Activated CD8-positive, alpha-beta memory T cell treated with anti-CD3 and anti-CD28 coated beads, Interleukin-2, amount 10 ng/mL, durations not matched to agents 7 days and 5 days (primary cell): Measurements from ENCODE around the gene DHRS4L2. TPM values are rescaled to one million over a fixed set of nuclear protein-coding genes. Genes with fewer than 3 reads are reported as not detected.
"Not testable (repeated sequence)": the region's sequence is repeated elsewhere in the genome, so short reads cannot be mapped to it uniquely, and the experiment has no call there.

Experiments
- ATAC-seq: fragments of 150-1000 bp; cut with Tn5 transposase; one replicate; pipeline ENCODE4 v1.10.0; 2021; ENCODE audit warnings: moderate library complexity
- CTCF ChIA-PET: fragments of 350-600 bp; sonication (Branson Sonifier 250); formaldehyde crosslinking; loops from one replicate; lab custom pipeline; 2021; ENCODE audit warnings: antibody characterized with exemption; lab: Charles Lee
- DNase-seq: peaks from one replicate; pipeline ENCODE4 v3.0.0-alpha.2; 2020
- H3K27ac Mint-ChIP-seq: one replicate; pipeline ENCODE4 v1.8.0; 2021; ENCODE audit warnings: mild to moderate bottlenecking, mixed read lengths
- H3K27me3 Mint-ChIP-seq: one replicate; pipeline ENCODE4 v1.8.0; 2021; ENCODE audit warnings: mixed read lengths
- H3K36me3 Mint-ChIP-seq: one replicate; pipeline ENCODE4 v1.8.0; 2021; ENCODE audit warnings: mild to moderate bottlenecking, mixed read lengths
- H3K4me1 Mint-ChIP-seq: one replicate; pipeline ENCODE4 v1.8.0; 2021; ENCODE audit warnings: mixed read lengths
- H3K4me3 Mint-ChIP-seq: one replicate; pipeline ENCODE4 v1.8.0; 2021; ENCODE audit warnings: mild to moderate bottlenecking, moderate library complexity, mixed read lengths
- H3K9me3 Mint-ChIP-seq: one replicate; pipeline ENCODE4 v1.8.0; 2022; ENCODE audit warnings: low read depth, mixed read lengths
- total RNA-seq, 2 experiments: library from RNA; stranded (reverse); gene quantifications; one replicate each; pipeline ENCODE4 v1.2.3, GENCODE V29; 2021

Gene DHRS4L2
- 10 to 100 TPM; 16.0 to 19.4 TPM for total RNA-seq

GRCh38 chr14:23988607-23989363 lies at the start of gene DHRS4L2:
DHRS4L2 (plus strand) TSS chr14:23988929; CDS start chr14:23988948, 19 bp downstream.
- peak within 1 kb of the TSS; percentile 87 for H3K27ac Mint-ChIP-seq
- H3K4me3 Mint-ChIP-seq, result peak within 1 kb of the TSS; percentile 79
- not testable (repeated sequence) for H3K27me3 Mint-ChIP-seq, H3K9me3 Mint-ChIP-seq, H3K36me3 Mint-ChIP-seq
- ATAC-seq, result peak; percentile 97
- peaks cover 32% of the 10 kb centered on the region for H3K4me1 Mint-ChIP-seq
- CTCF ChIA-PET, result interaction anchor here (0.7 to 2.0 kb wide), 3 partner anchors 102 to 428 kb away, joined by 3 to 6 read pairs (median 5); no protein-coding TSS in a partner anchor
- DNase-seq, result peak; percentile 88

DNA sequence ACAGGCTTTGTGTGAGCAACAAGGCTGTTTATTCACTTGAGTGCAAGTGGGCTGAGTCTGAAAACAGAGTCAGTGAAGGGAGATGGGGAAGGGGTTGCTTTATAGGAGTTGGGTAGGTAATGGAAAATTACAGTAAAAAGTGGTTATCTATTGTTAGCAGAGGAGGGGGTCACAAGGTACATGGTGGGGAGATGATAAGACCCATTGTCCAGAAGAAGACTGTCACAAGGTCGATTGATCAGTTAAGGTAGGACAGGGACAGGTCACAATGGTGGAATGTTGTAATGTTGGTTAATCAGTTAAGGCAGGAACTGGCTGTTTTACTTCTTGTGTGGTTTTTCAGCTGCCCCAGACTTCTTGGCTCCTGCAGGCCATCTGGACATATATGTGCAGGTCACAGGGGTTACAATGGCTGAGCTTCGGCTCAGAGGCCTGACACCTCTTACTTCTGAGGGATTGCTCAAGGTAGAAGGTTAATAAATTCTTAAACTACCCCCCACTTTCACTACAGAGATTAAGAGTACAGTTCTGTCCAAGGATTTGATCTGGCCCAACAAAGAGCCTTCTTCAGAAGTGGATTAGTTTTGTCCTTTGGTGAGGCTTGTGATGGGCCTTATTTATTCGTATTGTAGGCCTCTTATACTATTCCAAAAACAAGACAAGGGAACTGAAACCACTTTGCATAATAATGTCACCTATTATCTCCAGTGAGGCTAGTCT lies 49.0 kb upstream of the DHRS4L2 start:
- CTCF ChIA-PET, result no interaction called here
- H3K9me3 Mint-ChIP-seq, result no peaks in the 10 kb centered on the region
- H3K27me3 Mint-ChIP-seq, result no peaks in the 10 kb centered on the region
- no peak overlapping the region for H3K27ac Mint-ChIP-seq
- H3K36me3 Mint-ChIP-seq, result peaks cover 1% of the 10 kb centered on the region
- H3K4me1 Mint-ChIP-seq, result no peaks in the 10 kb centered on the region
- DNase-seq (no peak), ATAC-seq (no peak)
- no peak overlapping the region for H3K4me3 Mint-ChIP-seq

- no peak overlapping the region for H3K27ac Mint-ChIP-seq
- H3K4me1 Mint-ChIP-seq, result no peaks in the 10 kb centered on the region
- no peaks in the 10 kb centered on the region for H3K27me3 Mint-ChIP-seq
- CTCF ChIA-PET, result no interaction called here
- no peak overlapping the region for H3K4me3 Mint-ChIP-seq
- DNase-seq (no peak), ATAC-seq (no peak)
- H3K9me3 Mint-ChIP-seq, result no peaks in the 10 kb centered on the region
- peaks cover 1% of the 10 kb centered on the region for H3K36me3 Mint-ChIP-seq
Observed at GRCh38 chr14:23941230-23941629, 47.5 kb upstream of the DHRS4L2 start.

DNA sequence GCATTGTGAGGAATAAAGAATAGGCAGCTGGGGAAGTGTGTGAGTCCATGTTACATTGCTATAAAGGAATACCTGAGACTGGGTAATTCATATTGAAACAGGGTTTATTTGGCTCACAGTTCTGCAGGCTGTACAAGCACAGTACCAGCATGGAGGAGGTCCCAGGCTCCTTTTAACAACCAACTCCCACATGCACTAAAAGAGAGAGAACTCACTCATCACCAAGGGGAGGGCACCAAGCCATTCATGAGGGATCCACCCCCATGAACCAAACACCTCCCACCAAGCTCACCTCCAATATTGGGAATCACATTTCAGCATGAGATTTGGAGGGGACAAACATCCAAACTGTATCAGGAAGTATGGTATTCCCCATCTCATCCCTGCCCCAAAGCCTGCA lies 47.1 kb upstream of the DHRS4L2 start:
- ATAC-seq (no peak), DNase-seq (no peak)
- Mint-ChIP-seq H3K27ac (no peak overlapping the region), H3K9me3 (no peaks in the 10 kb centered on the region), H3K4me3 (no peak overlapping the region), H3K4me1 (no peaks in the 10 kb centered on the region), H3K27me3 (no peaks in the 10 kb centered on the region), H3K36me3 (peaks cover 1% of the 10 kb centered on the region)
- CTCF ChIA-PET, result no interaction called here

- DNase-seq (no peak), ATAC-seq (no peak)
- no peaks in the 10 kb centered on the region for H3K27me3 Mint-ChIP-seq
- H3K4me3 Mint-ChIP-seq, result no peak overlapping the region
- CTCF ChIA-PET, result no interaction called here
- H3K27ac Mint-ChIP-seq, result no peak overlapping the region
- no peaks in the 10 kb centered on the region for H3K4me1 Mint-ChIP-seq
- H3K9me3 Mint-ChIP-seq, result no peaks in the 10 kb centered on the region
- peaks cover 1% of the 10 kb centered on the region for H3K36me3 Mint-ChIP-seq
Observed at GRCh38 chr14:23942587-23942986, 46.1 kb upstream of the DHRS4L2 start.

DNA sequence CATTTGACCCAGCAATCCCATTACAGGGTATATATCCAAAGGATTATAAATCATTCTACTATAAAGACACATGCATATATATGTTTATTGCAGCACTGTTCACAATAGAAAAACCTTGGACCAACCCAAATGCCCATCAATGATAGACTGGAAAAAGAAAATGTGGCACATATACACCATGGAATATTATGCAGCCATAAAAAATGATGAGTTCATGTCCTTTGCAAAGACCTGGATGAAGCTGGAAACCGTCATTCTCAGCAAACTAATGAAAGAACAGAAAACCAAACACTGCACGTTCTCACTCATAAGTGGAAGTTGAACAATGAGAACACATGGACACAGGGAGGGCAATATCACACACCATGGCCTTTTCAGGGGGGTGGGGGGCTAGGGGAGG lies 39.7 kb upstream of the DHRS4L2 start:
- H3K27ac Mint-ChIP-seq, H3K4me3 Mint-ChIP-seq, CTCF ChIA-PET, H3K27me3 Mint-ChIP-seq, H3K36me3 Mint-ChIP-seq, DNase-seq, H3K9me3 Mint-ChIP-seq, ATAC-seq: not testable (repeated sequence)
- H3K4me1 Mint-ChIP-seq, result peaks cover 17% of the 10 kb centered on the region

DNA sequence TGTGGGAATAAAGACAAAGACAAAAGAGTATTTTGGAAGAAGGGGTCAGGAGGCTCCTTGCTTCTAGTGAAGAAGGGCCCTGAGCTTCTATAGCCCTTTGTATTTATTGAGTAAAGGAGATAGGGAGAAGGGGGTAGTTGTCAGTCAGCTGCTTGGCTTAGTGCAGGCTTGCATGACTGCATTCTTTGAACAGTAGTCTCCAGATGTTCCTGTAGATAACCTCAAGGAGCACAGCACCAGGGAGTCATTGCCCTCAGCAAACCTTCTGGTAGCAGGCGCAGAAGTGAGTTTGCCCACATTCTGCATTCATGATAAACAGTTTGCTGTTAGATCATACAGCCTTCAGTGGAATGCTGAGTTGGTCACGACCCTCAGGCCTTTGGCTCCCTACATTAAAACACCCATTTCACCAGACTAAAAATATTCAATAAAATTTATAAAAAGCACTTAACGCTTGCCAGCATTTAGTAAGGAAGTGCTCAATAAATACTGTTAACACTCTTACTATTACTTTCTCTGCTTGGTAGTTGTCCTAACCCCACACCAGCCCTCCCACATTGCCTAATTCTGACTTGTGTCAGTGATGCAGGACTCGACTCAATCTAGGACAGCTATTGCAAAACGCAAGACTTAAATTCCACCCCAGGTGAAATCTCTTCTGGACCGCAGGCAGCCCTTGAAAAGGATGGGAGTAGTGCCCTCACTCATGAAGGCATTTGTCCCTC lies 38.2 kb upstream of the DHRS4L2 start:
- Mint-ChIP-seq H3K27me3 (no peaks in the 10 kb centered on the region), H3K9me3 (peaks cover 5% of the 10 kb centered on the region), H3K36me3 (peaks cover 7% of the 10 kb centered on the region), H3K4me1 (peaks cover 25% of the 10 kb centered on the region), H3K27ac (no peak overlapping the region), H3K4me3 (no peak overlapping the region)
- CTCF ChIA-PET, result interaction anchor here (0.9 to 1.6 kb wide), 3 partner anchors 20 to 362 kb away, joined by 3 to 4 read pairs (median 4); no protein-coding TSS in a partner anchor
- DNase-seq, result no peak
- ATAC-seq, result no peak

DNA sequence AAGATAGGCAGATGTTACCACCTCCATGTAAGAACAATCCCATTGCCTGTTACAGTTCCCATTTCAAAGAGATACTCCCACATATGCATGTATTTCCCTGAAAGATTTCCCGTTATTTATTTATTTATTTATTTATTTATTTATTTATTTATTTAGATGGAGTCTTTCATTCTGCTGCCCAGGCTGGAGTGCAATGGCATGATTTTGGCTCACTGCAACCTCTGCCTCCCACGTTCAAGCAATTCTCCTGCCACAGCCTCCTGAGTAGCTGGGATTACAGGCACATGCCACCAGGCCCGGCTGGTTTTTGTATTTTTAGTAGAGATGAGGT lies 37.6 kb upstream of the DHRS4L2 start:
- H3K36me3 Mint-ChIP-seq, DNase-seq, H3K27ac Mint-ChIP-seq, H3K4me3 Mint-ChIP-seq, H3K9me3 Mint-ChIP-seq, ATAC-seq, H3K27me3 Mint-ChIP-seq: not testable (repeated sequence)
- H3K4me1 Mint-ChIP-seq, result peaks cover 25% of the 10 kb centered on the region
- CTCF ChIA-PET, result interaction anchor here (0.9 to 1.6 kb wide), 3 partner anchors 20 to 362 kb away, joined by 3 to 4 read pairs (median 4); no protein-coding TSS in a partner anchor

DNA sequence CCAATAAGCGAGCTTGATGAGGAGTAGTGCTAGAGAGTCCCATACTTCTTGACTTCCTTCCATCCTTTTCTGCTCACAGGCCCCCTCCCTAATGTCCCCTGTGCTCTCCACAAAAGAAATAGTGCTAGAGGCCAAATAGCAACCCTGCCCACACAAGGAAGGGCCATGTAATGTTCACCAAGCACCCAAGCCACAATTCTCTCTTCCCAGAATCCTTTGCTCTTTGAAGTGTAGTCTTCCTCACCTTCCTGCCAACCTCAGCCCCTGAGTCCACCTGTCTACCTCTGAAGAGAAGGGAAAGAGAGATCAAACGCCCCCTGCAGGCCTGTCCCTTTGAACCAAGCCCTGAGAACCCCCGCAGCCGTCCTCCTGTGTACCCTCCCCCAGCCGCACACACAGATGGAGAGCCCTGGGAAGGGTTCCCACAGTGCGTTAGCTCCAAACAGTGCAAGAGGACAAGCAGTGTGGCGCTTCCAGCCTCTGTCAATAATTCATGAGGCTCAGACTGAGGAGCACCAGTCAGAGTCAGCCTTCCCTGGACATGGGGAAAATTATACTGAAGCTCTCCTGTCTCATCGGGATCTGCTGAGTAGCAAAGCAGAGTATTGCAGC lies 37.0 kb upstream of the DHRS4L2 start:
- DNase-seq, result no peak
- CTCF ChIA-PET, result interaction anchor here (0.9 to 2.8 kb wide), 6 partner anchors 19 to 363 kb away, joined by 3 to 14 read pairs (median 4); no protein-coding TSS in a partner anchor
- Mint-ChIP-seq H3K4me3 (no peak overlapping the region), H3K4me1 (peaks cover 25% of the 10 kb centered on the region), H3K27ac (no peak overlapping the region), H3K27me3 (no peaks in the 10 kb centered on the region), H3K9me3 (peaks cover 5% of the 10 kb centered on the region), H3K36me3 (peaks cover 9% of the 10 kb centered on the region)
- no peak for ATAC-seq

- H3K9me3 Mint-ChIP-seq, DNase-seq, ATAC-seq, H3K36me3 Mint-ChIP-seq, H3K27me3 Mint-ChIP-seq: not testable (repeated sequence)
- peaks cover 25% of the 10 kb centered on the region for H3K4me1 Mint-ChIP-seq
- H3K27ac Mint-ChIP-seq, result peak overlapping the region; percentile 88
- H3K4me3 Mint-ChIP-seq, result peak overlapping the region; percentile 88
- CTCF ChIA-PET, result interaction anchor here (0.6 to 2.8 kb wide), 8 partner anchors 138 to 364 kb away, joined by 3 to 14 read pairs (median 3); no protein-coding TSS in a partner anchor
Observed at GRCh38 chr14:23953116-23953463, 35.6 kb upstream of the DHRS4L2 start.

- CTCF ChIA-PET, result interaction anchor here (0.6 to 2.8 kb wide), 9 partner anchors 137 to 365 kb away, joined by 3 to 14 read pairs (median 3); no protein-coding TSS in a partner anchor
- peak; percentile 98 for ATAC-seq
- peak within 1 kb of the TSS; percentile 88 for H3K27ac Mint-ChIP-seq
Observed at GRCh38 chr14:23953464-23954278, 35.1 kb upstream of the DHRS4L2 start, which contains the start of gene DHRS4. DHRS4 (plus strand) TSS chr14:23953770; CDS start chr14:23953789, 19 bp downstream.

DNA sequence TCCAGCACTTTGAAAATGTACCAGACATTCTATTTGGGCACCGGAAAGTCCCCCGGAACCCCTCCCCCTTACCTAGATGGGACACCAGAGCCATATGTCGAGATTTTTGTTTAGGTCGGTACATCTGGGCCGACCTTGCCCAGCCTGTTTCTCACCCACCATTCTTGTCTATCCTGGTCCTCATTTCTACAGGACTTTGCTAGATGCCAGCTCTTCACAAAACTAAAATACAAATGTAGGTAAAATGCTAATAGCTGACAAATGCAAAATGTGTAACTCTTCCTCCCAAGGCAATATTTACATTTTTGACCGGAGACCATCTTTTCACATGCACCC lies 34.5 kb upstream of the DHRS4L2 start:
- H3K9me3 Mint-ChIP-seq, H3K27me3 Mint-ChIP-seq, H3K36me3 Mint-ChIP-seq, ATAC-seq, DNase-seq: not testable (repeated sequence)
- CTCF ChIA-PET, result interaction anchor here (0.8 to 2.8 kb wide), 4 partner anchors 187 to 365 kb away, joined by 3 to 14 read pairs (median 8); no protein-coding TSS in a partner anchor
- H3K4me1 Mint-ChIP-seq, result peaks cover 25% of the 10 kb centered on the region
- peak overlapping the region; percentile 88 for H3K4me3 Mint-ChIP-seq
- peak overlapping the region; percentile 88 for H3K27ac Mint-ChIP-seq

More at GRCh38 chr14:23953464-23954278, 35.1 kb upstream of the DHRS4L2 start, which contains the start of gene DHRS4:
- H3K9me3 Mint-ChIP-seq, result peaks cover 5% of the 10 kb centered on the region
- no peaks in the 10 kb centered on the region for H3K27me3 Mint-ChIP-seq
- H3K4me3 Mint-ChIP-seq, result peak within 1 kb of the TSS; percentile 88
- H3K4me1 Mint-ChIP-seq, result peaks cover 25% of the 10 kb centered on the region
- H3K36me3 Mint-ChIP-seq, result peaks cover 8% of the 10 kb centered on the region
- peak; percentile 92 for DNase-seq
